ENCODE measurements around the gene SAP30. TPM values are rescaled to one million over a fixed set of nuclear protein-coding genes. Genes with fewer than 3 reads are reported as not detected.
A peak's percentile ranks its signal among the peaks of the same experiment; 100 is the strongest.

The SAP30 gene, protein sequence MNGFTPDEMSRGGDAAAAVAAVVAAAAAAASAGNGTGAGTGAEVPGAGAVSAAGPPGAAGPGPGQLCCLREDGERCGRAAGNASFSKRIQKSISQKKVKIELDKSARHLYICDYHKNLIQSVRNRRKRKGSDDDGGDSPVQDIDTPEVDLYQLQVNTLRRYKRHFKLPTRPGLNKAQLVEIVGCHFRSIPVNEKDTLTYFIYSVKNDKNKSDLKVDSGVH
- total RNA-seq (2021): 8.0 and 11.4 TPM in 2 replicates
- Bru-seq, nascent RNA: percentile 39 among the genes with signal in this experiment
- BruChase-seq, experiment 1, labeled RNA remaining after a 2-hour chase: percentile 56 among the genes with signal in this experiment
- percentile 53 among the genes with signal in this experiment for BruChase-seq, experiment 2, labeled RNA remaining after a 6-hour chase
- long read RNA-seq, transcript SAP30-201 (4 exons, 1,108 nt): major isoform, 20 of 23 reads
- long read RNA-seq, partial matches to known transcripts: 2 of 23 reads
- long read RNA-seq, other reads (novel, unspliced or antisense): 1 of 23 reads

DNA sequence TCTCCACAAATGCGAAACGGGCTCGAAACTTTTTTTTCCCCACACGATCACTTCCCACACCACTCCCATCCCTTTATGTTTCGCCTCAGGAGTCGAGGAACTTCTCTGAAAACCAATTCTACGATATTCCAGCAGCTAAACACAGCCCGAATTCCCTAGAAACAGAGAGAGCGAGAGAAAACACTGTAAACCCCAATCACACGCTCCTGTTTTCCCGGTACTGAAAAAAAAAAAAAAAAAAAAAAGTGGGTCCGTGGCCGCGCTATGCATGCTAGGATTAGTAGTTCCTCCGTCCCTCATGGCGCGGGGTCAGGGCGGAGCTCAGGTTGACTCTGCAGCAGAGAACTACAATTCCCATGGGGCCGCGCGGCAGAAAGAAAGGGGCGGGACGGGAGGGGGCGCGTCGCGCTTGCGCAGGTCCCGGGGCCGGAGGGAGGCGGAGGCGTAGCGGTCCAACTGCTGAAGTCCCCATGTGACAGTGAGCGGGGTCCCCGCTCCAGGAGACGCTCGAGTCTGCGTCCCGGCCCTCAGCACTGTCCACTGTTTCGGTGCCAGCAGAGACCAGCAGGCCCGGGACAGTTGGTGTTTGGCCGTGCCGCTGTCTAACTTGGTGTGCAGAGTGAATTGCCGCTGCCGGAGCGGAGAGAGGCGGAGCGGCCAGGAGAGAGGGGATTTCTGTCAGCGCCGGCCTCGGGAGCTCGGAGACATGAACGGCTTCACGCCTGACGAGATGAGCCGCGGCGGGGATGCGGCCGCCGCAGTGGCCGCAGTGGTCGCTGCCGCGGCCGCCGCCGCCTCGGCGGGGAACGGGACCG, at the start of gene SAP30:
Gene SAP30, plus strand, starts transcription at position 478 of the 815 bp plus-strand sequence. Its CDS starts 229 bp downstream, at position 707.
- peak within 1 kb of the TSS; percentile 59 for H3K27ac ChIP-seq
- peak; percentile 82 to 93 for DNase-seq
- H3K79me2 ChIP-seq (ENCODE audit: low read depth): 0 out of 2 replicates have a peak, but pooled peaks cover 2% of the 10 kb centered on the region
- H3F3A ChIP-seq (ENCODE audit: insufficient read depth, low read depth): 0 out of 2 replicates have a peak, but pooled peaks cover 3% of the 10 kb centered on the region
- peak within 1 kb of the TSS; percentile 91 for H3K4me2 ChIP-seq
- peak within 1 kb of the TSS; percentile 99 for H2AFZ ChIP-seq
- H3K4me1 ChIP-seq (replicated peaks; ENCODE audit: insufficient read depth): no peaks in the 10 kb centered on the region
- ChIA-PET CTCF (interaction anchor here (0.7 kb wide), 3 partner anchors 10 to 647 kb away, joined by 5 to 7 read pairs (median 6); no protein-coding TSS in a partner anchor), POLR2A (ENCODE audit: unreplicated experiment) (interaction anchor here (0.7 kb wide), 1 partner anchor 322 kb away, joined by 33 read pairs; no protein-coding TSS in a partner anchor)
- H3K9me3 ChIP-seq (ENCODE audit: insufficient read depth, low read depth): no peaks in the 10 kb centered on the region
- no peaks in the 10 kb centered on the region for H4K20me1 ChIP-seq (ENCODE audit: insufficient read depth)
- H3K27me3 ChIP-seq (ENCODE audit: insufficient read depth, low read depth): no peaks in the 10 kb centered on the region
- BruUV-seq (replicated peaks): no TSS peak
- no peaks in the 10 kb centered on the region for H3K9me2 ChIP-seq (ENCODE audit: insufficient read depth)
- no peaks in the 10 kb centered on the region for H3K36me3 ChIP-seq (ENCODE audit: low read depth)
- intact Hi-C loops (cut with micrococcal nuclease; ENCODE audit: unreplicated experiment): loop anchor here (1.0 to 2.0 kb wide), 3 partner anchors 36 to 202 kb away; partner anchors contain the start of genes GALNT7 and HMGB2
- no peak for TF ChIP-seq EZH2 (IDR thresholded peaks at IDR 0.05; ENCODE audit: low read depth)
- TF ChIP-seq, protein P1, sequence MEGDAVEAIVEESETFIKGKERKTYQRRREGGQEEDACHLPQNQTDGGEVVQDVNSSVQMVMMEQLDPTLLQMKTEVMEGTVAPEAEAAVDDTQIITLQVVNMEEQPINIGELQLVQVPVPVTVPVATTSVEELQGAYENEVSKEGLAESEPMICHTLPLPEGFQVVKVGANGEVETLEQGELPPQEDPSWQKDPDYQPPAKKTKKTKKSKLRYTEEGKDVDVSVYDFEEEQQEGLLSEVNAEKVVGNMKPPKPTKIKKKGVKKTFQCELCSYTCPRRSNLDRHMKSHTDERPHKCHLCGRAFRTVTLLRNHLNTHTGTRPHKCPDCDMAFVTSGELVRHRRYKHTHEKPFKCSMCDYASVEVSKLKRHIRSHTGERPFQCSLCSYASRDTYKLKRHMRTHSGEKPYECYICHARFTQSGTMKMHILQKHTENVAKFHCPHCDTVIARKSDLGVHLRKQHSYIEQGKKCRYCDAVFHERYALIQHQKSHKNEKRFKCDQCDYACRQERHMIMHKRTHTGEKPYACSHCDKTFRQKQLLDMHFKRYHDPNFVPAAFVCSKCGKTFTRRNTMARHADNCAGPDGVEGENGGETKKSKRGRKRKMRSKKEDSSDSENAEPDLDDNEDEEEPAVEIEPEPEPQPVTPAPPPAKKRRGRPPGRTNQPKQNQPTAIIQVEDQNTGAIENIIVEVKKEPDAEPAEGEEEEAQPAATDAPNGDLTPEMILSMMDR (conservative IDR thresholded peaks at IDR 0.05): no peak
- peak within 1 kb of the TSS; percentile 82 for H3K4me3 ChIP-seq

DNA sequence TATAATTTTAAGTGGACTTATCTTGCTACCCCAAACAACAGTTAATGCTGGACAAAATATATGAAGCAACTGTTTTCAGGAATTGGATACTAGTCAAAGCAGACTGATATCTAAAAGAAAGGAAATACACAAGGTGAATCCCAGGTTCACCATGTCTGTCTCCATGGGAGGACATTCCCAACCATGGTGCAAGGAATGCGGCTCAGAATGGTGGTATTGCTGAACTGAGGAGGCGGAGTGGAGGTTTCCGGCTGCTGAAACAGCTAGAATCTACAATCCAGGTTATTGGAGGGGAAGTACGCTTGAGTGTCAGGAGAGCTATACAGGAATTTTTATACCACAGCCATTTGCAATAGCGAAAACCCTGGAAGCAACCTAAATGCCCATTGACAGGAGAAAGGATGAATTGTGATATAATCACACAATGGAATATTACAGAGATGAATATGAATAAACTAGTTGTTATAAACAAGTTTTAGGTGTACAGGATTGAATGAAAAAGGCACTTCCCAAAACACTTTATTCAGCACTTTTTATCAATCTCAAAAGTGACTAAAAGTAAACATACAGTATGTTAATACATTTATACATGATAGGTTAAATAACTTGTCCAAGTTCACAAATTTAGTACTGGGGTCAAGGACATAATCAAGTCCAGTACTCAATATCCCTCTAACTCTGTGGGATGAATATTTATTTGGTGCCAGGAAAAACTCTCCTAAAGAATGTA, 45.6 kb upstream of the SAP30 start:
- POLR2A ChIA-PET (ENCODE audit: unreplicated experiment): no interaction called here
- intact Hi-C loops (cut with micrococcal nuclease; ENCODE audit: unreplicated experiment): no loop called here

More for the DNA sequence above, 45.6 kb upstream of the SAP30 start:
- Histone ChIP-seq H3K9me2 (ENCODE audit: insufficient read depth) (no peaks in the 10 kb centered on the region), H3K27ac (no peak overlapping the region), H3F3A (ENCODE audit: insufficient read depth, low read depth) (peaks cover 17% of the 10 kb centered on the region; the same call in 1 of the 2 replicates), H3K4me1 (replicated peaks; ENCODE audit: insufficient read depth) (no peaks in the 10 kb centered on the region), H2AFZ (no peak overlapping the region), H3K36me3 (ENCODE audit: low read depth) (no peaks in the 10 kb centered on the region), H3K9me3 (ENCODE audit: insufficient read depth, low read depth) (no peaks in the 10 kb centered on the region), H3K4me2 (no peak overlapping the region), H3K79me2 (ENCODE audit: low read depth) (no peaks in the 10 kb centered on the region), H3K4me3 (no peak overlapping the region), H4K20me1 (ENCODE audit: insufficient read depth) (no peaks in the 10 kb centered on the region), H3K27me3 (ENCODE audit: insufficient read depth, low read depth) (no peaks in the 10 kb centered on the region)
- CTCF ChIA-PET: no interaction called here
- no peak for DNase-seq
- no TSS peak for BruUV-seq (replicated peaks)
- TF ChIP-seq, protein P1 (conservative IDR thresholded peaks at IDR 0.05): no peak
- no peak for TF ChIP-seq EZH2 (IDR thresholded peaks at IDR 0.05; ENCODE audit: low read depth)

All from PC-9 (cell line).